Mesendoderm (in vitro differentiated cells): ENCODE measurements around the gene CCDC27.
"Not testable (repeated sequence)": the region's sequence is repeated elsewhere in the genome, so short reads cannot be mapped to it uniquely, and the experiment has no call there.

ENCODE experiments used
- DNase-seq: peaks from one replicate; pipeline ENCODE4 v3.0.0; 2013
- H2AK5ac ChIP-seq: 2 replicates; pipeline ENCODE4 v1.6.1; 2013; ENCODE audit warnings: low read length, inconsistent platforms
- H2BK120ac ChIP-seq: 2 replicates; pipeline ENCODE4 v1.6.1; 2013; ENCODE audit warnings: low read depth, mild to moderate bottlenecking, low read length, moderate library complexity, mixed read lengths
- H2BK15ac ChIP-seq: replicated peaks from 2 replicates; pipeline ENCODE4 v1.6.1; 2013; ENCODE audit warnings: low read depth, mild to moderate bottlenecking, moderate library complexity
- H2BK5ac ChIP-seq: 2 replicates; pipeline ENCODE4 v1.6.1; 2013; ENCODE audit warnings: low read length, inconsistent platforms
- H3K18ac ChIP-seq: 2 replicates; pipeline ENCODE4 v1.6.1; 2013; ENCODE audit warnings: mild to moderate bottlenecking, low read length, mixed read lengths
- H3K23ac ChIP-seq: one replicate; pipeline ENCODE4 v1.6.1; 2013; ENCODE audit warnings: low read length
- H3K27ac ChIP-seq: 2 replicates; pipeline ENCODE4 v1.5.1; 2013; ENCODE audit warnings: low read depth, mild to moderate bottlenecking, inconsistent platforms, low read length, moderate library complexity
- H3K27me3 ChIP-seq: 2 replicates; pipeline ENCODE4 v1.6.1; 2013; ENCODE audit warnings: low read length, control low read depth, mild to moderate bottlenecking, inconsistent platforms; ENCODE audit not compliant: insufficient read depth, poor library complexity
- H3K36me3 ChIP-seq: 2 replicates; pipeline ENCODE4 v1.6.1; 2013; ENCODE audit warnings: low read length, inconsistent platforms; ENCODE audit not compliant: control insufficient read depth, insufficient read depth
- H3K4ac ChIP-seq: one replicate; pipeline ENCODE4 v1.6.1; 2013; ENCODE audit warnings: low read depth, mild to moderate bottlenecking, low read length, moderate library complexity
- H3K4me1 ChIP-seq: 2 replicates; pipeline ENCODE4 v1.6.1; 2013; ENCODE audit warnings: low read depth, low read length, inconsistent platforms; ENCODE audit not compliant: control insufficient read depth
- H3K4me2 ChIP-seq: 2 replicates; pipeline ENCODE4 v1.6.1; 2013; ENCODE audit warnings: low read length
- H3K4me3 ChIP-seq: 2 replicates; pipeline ENCODE4 v1.5.1; 2013; ENCODE audit warnings: mild to moderate bottlenecking, low read length
- H3K56ac ChIP-seq: one replicate; pipeline ENCODE4 v1.6.1; 2013; ENCODE audit warnings: low read length
- H3K79me1 ChIP-seq: 2 replicates; pipeline ENCODE4 v1.6.1; 2013; ENCODE audit warnings: low read length, inconsistent platforms
- H3K79me2 ChIP-seq: 2 replicates; pipeline ENCODE4 v1.6.1; 2013; ENCODE audit warnings: mild to moderate bottlenecking, low read length; ENCODE audit not compliant: control insufficient read depth, insufficient read depth
- H3K9ac ChIP-seq: 2 replicates; pipeline ENCODE4 v1.6.1; 2013; ENCODE audit warnings: low read length, inconsistent platforms
- H4K5ac ChIP-seq: one replicate; pipeline ENCODE4 v1.6.1; 2013; ENCODE audit warnings: low read length
- H4K8ac ChIP-seq: one replicate; pipeline ENCODE4 v1.6.1; 2013; ENCODE audit warnings: low read depth, mild to moderate bottlenecking, control low read depth, low read length, moderate library complexity
- WGBS: extraction: QIAGEN DNeasy Blood & Tissue Kit; methylation state at CpG from one replicate; pipeline ENCODE4 v1.1.7; 2013; ENCODE audit warnings: low lambda C conversion rate, missing lambda C conversion rate; ENCODE audit not compliant: insufficient coverage; ENCODE audit errors: extremely low coverage; 5-methylcytosine and 5-hydroxymethylcytosine counted together

Gene CCDC27

GRCh38 chr1:3809680-3810079 lies 57.4 kb downstream of the CCDC27 start:
- Histone ChIP-seq H2BK5ac (no peak overlapping the region), H3K56ac (no peak overlapping the region), H3K27me3 (no peaks in the 10 kb centered on the region), H3K4me3 (no peak overlapping the region), H3K27ac (no peak overlapping the region), H3K36me3 (no peaks in the 10 kb centered on the region), H2BK15ac (no peak overlapping the region), H3K23ac (no peak overlapping the region), H4K5ac (no peak overlapping the region), H2AK5ac (no peak overlapping the region), H3K4me2 (no peak overlapping the region), H3K79me1 (no peaks in the 10 kb centered on the region), H3K4me1 (no peaks in the 10 kb centered on the region), H4K8ac (no peak overlapping the region), H2BK120ac (no peak overlapping the region), H3K9ac (no peak overlapping the region), H3K18ac (no peak overlapping the region), H3K4ac (no peak overlapping the region), H3K79me2 (no peaks in the 10 kb centered on the region)
- WGBS = no CpG with 5 or more reads among the region's 7 CpGs
- no peak for DNase-seq

- H3K18ac ChIP-seq, H2BK15ac ChIP-seq, H2AK5ac ChIP-seq, H3K4me3 ChIP-seq, H3K23ac ChIP-seq, H3K79me2 ChIP-seq, H3K27ac ChIP-seq, H4K8ac ChIP-seq, H3K36me3 ChIP-seq, H4K5ac ChIP-seq, H2BK120ac ChIP-seq, H3K56ac ChIP-seq, H3K4me2 ChIP-seq, H3K4me1 ChIP-seq, H2BK5ac ChIP-seq, DNase-seq, H3K4ac ChIP-seq, H3K9ac ChIP-seq, H3K79me1 ChIP-seq, H3K27me3 ChIP-seq: not testable (repeated sequence)
- WGBS = no CpG with 5 or more reads among the region's 9 CpGs
These were observed 58.0 kb downstream of the CCDC27 start for GRCh38 chr1:3810149-3810761.

GRCh38 chr1:3811595-3811911 lies 59.3 kb downstream of the CCDC27 start:
- DNase-seq = no peak
- H3K4ac ChIP-seq = no peak overlapping the region
- H2AK5ac ChIP-seq = no peak overlapping the region
- no peak overlapping the region for H4K8ac ChIP-seq
- no peak overlapping the region for H3K4me3 ChIP-seq
- no peak overlapping the region for H3K9ac ChIP-seq
- H3K56ac ChIP-seq = no peak overlapping the region
- H3K36me3 ChIP-seq = no peaks in the 10 kb centered on the region
- no peaks in the 10 kb centered on the region for H3K4me1 ChIP-seq
- H3K27ac ChIP-seq = no peak overlapping the region
- H3K27me3 ChIP-seq = no peaks in the 10 kb centered on the region
- no peak overlapping the region for H4K5ac ChIP-seq
- H3K4me2 ChIP-seq = no peak overlapping the region
- no peaks in the 10 kb centered on the region for H3K79me2 ChIP-seq
- H2BK5ac ChIP-seq = no peak overlapping the region
- no peaks in the 10 kb centered on the region for H3K79me1 ChIP-seq
- H2BK15ac ChIP-seq = no peak overlapping the region
- no peak overlapping the region for H3K18ac ChIP-seq
- H2BK120ac ChIP-seq = no peak overlapping the region
- H3K23ac ChIP-seq = no peak overlapping the region
- no CpG with 5 or more reads among the region's 2 CpGs for WGBS

- Histone ChIP-seq H4K8ac (no peak overlapping the region), H3K4me2 (no peak overlapping the region), H2BK15ac (no peak overlapping the region), H2AK5ac (no peak overlapping the region), H3K4me1 (no peaks in the 10 kb centered on the region), H3K4ac (no peak overlapping the region), H3K23ac (no peak overlapping the region), H3K79me2 (no peaks in the 10 kb centered on the region), H3K27me3 (no peaks in the 10 kb centered on the region), H3K36me3 (no peaks in the 10 kb centered on the region), H3K4me3 (no peak overlapping the region), H3K9ac (no peak overlapping the region), H3K27ac (no peak overlapping the region), H3K18ac (no peak overlapping the region), H4K5ac (no peak overlapping the region), H2BK120ac (no peak overlapping the region), H2BK5ac (no peak overlapping the region), H3K79me1 (no peaks in the 10 kb centered on the region), H3K56ac (no peak overlapping the region)
- DNase-seq = no peak
- no CpG with 5 or more reads among the region's 2 CpGs for WGBS
These were observed 61.8 kb downstream of the CCDC27 start for GRCh38 chr1:3814065-3814464.

- DNase-seq = no peak
These were observed 62.7 kb downstream of the CCDC27 start for GRCh38 chr1:3814771-3815561.

More at GRCh38 chr1:3814771-3815561, 62.7 kb downstream of the CCDC27 start:
- Histone ChIP-seq H2AK5ac (no peak overlapping the region), H3K9ac (no peak overlapping the region), H3K27me3 (no peaks in the 10 kb centered on the region), H3K18ac (no peak overlapping the region), H4K8ac (no peak overlapping the region), H4K5ac (no peak overlapping the region), H3K79me2 (no peaks in the 10 kb centered on the region), H2BK120ac (no peak overlapping the region), H3K23ac (no peak overlapping the region), H3K27ac (no peak overlapping the region), H2BK5ac (no peak overlapping the region), H3K4me1 (no peaks in the 10 kb centered on the region), H3K4ac (no peak overlapping the region), H3K4me2 (no peak overlapping the region), H3K4me3 (no peak overlapping the region), H3K56ac (no peak overlapping the region), H3K36me3 (no peaks in the 10 kb centered on the region), H3K79me1 (no peaks in the 10 kb centered on the region), H2BK15ac (no peak overlapping the region)
- no CpG with 5 or more reads among the region's 42 CpGs for WGBS
